SJSA1 (cell line): ENCODE results near the gene ABI2. TPM values are rescaled to one million over a fixed set of nuclear protein-coding genes. Genes with fewer than 3 reads are reported as not detected.
"Not testable (repeated sequence)": the region's sequence is repeated elsewhere in the genome, so short reads cannot be mapped to it uniquely, and the experiment has no call there.

Experiments used
- DNase-seq, 2 experiments: peaks; one replicate each; pipeline ENCODE4 v3.0.0-alpha.2; 2015 to 2020; ENCODE audit warnings: low spot score in 2 of 2, low read depth in 1 of 2
- H3K27ac ChIP-seq: fragments of 250-450 bp; sonication (Bioruptor Pico); 2 replicates; pipeline ENCODE4 v1.5.1; 2020; ENCODE audit warnings: mild to moderate bottlenecking, moderate library complexity
- H3K27me3 ChIP-seq: fragments of 250-450 bp; sonication (Bioruptor Pico); replicated peaks from 2 replicates; pipeline ENCODE4 v1.5.1; 2020; ENCODE audit warnings: mild to moderate bottlenecking, moderate library complexity
- H3K36me3 ChIP-seq: fragments of 250-450 bp; sonication (Bioruptor Pico); 2 replicates; pipeline ENCODE4 v1.5.1; 2020; ENCODE audit warnings: mild to moderate bottlenecking
- H3K4me1 ChIP-seq: fragments of 250-450 bp; sonication (Bioruptor Pico); replicated peaks from 2 replicates; pipeline ENCODE4 v1.6.1; 2021; ENCODE audit warnings: mild to moderate bottlenecking
- H3K4me3 ChIP-seq: fragments of 250-450 bp; sonication (Bioruptor Pico); 2 replicates; pipeline ENCODE4 v1.5.1; 2020; ENCODE audit warnings: mild to moderate bottlenecking
- H3K9me3 ChIP-seq: fragments of 250-450 bp; sonication (Bioruptor Pico); replicated peaks from 2 replicates; pipeline ENCODE4 v1.5.1; 2020; ENCODE audit warnings: mild to moderate bottlenecking
- total RNA-seq: library from RNA; depleted of rRNA; stranded (reverse); fragments of >200 nt; shearing (Covaris generic); gene quantifications from 2 replicates; pipeline ENCODE4 v1.2.3, GENCODE V29; 2014

Gene ABI2
- total RNA-seq, 1 experiment from 2014 or later, result 54.8 TPM

DNA sequence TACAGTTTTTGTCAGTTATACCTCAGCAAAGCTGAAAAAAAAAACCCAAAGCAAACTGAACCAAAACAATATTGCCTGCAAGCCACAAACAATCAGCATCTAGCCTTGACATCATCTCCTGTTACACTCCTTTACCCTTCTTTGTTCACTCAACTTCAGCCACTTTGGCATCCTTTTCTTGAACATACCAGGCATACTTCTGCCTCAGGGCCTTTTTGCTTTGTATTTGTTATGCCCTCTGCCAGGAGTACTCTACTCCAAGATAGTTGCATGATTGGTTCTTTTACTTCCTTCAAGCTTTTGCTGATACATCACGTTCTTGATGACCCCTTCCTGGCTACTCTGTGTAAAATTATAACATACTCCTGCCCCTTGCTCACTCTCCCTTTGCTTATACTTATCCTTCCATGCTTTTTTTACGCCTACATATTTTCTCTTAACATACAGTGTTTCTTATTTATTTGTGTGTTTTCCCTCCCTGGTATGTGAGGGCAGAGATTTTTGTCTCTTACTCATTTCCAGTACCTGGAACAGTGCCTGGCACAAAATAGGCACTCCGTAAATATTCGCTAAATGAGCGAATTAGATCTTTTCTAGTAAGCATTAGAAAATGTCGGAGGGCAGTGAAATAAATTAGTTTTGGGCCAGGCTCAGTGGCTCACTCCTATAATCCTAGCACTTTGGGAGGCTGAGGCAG is 12.7 kb downstream of the ABI2 start:
- Histone ChIP-seq H3K4me3 (no peak overlapping the region; the same call in 1 of the 2 replicates), H3K4me1 (peaks cover 34% of the 10 kb centered on the region), H3K27me3 (no peaks in the 10 kb centered on the region), H3K36me3 (peaks cover 30% of the 10 kb centered on the region), H3K9me3 (no peaks in the 10 kb centered on the region), H3K27ac (peak overlapping the region; percentile 93)
- peak; percentile 81 to 91 for DNase-seq

GRCh38 chr2:203341741-203342310 is 13.6 kb downstream of the ABI2 start:
- Histone ChIP-seq H3K9me3 (no peaks in the 10 kb centered on the region), H3K4me3 (no peak overlapping the region), H3K36me3 (peaks cover 27% of the 10 kb centered on the region), H3K4me1 (peaks cover 30% of the 10 kb centered on the region), H3K27ac (peak overlapping the region; percentile 93), H3K27me3 (no peaks in the 10 kb centered on the region)
- peak in 1 of 2 experiments; percentile 32 for DNase-seq

DNA sequence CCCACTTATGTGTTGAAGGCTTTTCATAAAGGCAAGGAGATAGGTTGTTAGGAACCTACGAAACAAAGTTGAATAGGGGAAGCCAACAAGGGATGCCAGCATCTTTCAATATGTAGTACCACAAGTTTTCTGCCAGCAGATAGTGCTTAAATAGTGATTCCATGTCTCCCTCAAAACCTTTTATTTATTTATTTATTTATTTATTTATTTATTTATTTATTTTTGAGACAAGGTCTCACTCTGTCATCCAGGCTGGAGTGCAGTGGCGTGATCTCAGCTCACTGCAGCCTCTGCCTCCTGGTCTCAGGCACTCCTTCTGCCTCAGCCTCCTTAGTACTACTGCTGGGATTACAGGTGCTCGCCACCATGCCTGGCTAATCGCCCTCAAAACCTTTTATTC is 14.2 kb downstream of the ABI2 start:
- not testable (repeated sequence) for DNase-seq, H3K27ac ChIP-seq, H3K4me3 ChIP-seq, H3K9me3 ChIP-seq, H3K27me3 ChIP-seq
- H3K36me3 ChIP-seq, result peaks cover 26% of the 10 kb centered on the region
- peaks cover 28% of the 10 kb centered on the region for H3K4me1 ChIP-seq

- H3K9me3 ChIP-seq, result no peaks in the 10 kb centered on the region
- H3K4me3 ChIP-seq, result no peak overlapping the region
- DNase-seq, result no peak
- no peaks in the 10 kb centered on the region for H3K27me3 ChIP-seq
- peaks cover 27% of the 10 kb centered on the region for H3K36me3 ChIP-seq
- no peak overlapping the region for H3K27ac ChIP-seq
- peaks cover 26% of the 10 kb centered on the region for H3K4me1 ChIP-seq
Observed at GRCh38 chr2:203344667-203345066, 16.5 kb downstream of the ABI2 start.

GRCh38 chr2:203346612-203347011 is 18.4 kb downstream of the ABI2 start:
- no peak for DNase-seq
- Histone ChIP-seq H3K9me3 (no peaks in the 10 kb centered on the region), H3K4me3 (no peak overlapping the region), H3K4me1 (peaks cover 7% of the 10 kb centered on the region), H3K27me3 (no peaks in the 10 kb centered on the region), H3K36me3 (peaks cover 23% of the 10 kb centered on the region), H3K27ac (no peak overlapping the region)

- no peak overlapping the region for H3K27ac ChIP-seq
- DNase-seq, result no peak
- H3K4me1 ChIP-seq, result no peaks in the 10 kb centered on the region
- H3K27me3 ChIP-seq, result no peaks in the 10 kb centered on the region
- no peak overlapping the region for H3K4me3 ChIP-seq
- H3K36me3 ChIP-seq, result peaks cover 25% of the 10 kb centered on the region
- H3K9me3 ChIP-seq, result no peaks in the 10 kb centered on the region
Observed at GRCh38 chr2:203347375-203347774, 19.2 kb downstream of the ABI2 start.

DNA sequence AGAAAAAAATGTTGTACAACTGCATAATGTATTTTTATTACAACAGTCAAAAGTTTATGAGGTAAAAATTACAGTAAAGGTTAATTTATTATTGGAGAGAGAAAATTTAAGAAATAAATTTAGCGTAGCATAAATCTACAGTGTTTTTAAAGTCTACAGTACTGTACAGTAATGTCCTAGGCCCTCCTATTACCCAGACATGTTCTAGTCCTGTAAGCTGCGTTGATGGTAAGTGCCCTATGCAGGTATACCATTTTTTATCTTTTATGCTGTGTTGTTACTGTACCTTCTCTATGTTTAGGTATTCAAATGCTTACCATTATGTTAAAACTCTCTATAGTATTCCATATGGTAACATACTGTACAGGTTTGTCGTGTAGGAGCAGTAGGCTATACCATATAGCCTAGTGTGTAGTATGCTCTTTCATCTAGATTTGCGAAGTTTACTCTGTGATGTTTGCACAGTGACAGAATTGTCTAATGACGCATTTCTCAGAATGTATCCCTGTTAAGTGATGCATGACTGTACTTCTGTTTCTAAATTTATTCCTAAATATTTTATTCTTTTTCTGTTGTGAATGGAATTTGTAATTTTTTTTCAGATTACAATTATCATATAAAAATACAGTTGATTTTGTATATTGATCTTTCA is 24.5 kb downstream of the ABI2 start:
- H3K4me3 ChIP-seq, result no peak overlapping the region
- no peaks in the 10 kb centered on the region for H3K27me3 ChIP-seq
- no peaks in the 10 kb centered on the region for H3K9me3 ChIP-seq
- H3K27ac ChIP-seq, result no peak overlapping the region
- H3K4me1 ChIP-seq, result no peaks in the 10 kb centered on the region; the same call in 1 of the 2 replicates
- H3K36me3 ChIP-seq, result peaks cover 14% of the 10 kb centered on the region
- no peak for DNase-seq

DNA sequence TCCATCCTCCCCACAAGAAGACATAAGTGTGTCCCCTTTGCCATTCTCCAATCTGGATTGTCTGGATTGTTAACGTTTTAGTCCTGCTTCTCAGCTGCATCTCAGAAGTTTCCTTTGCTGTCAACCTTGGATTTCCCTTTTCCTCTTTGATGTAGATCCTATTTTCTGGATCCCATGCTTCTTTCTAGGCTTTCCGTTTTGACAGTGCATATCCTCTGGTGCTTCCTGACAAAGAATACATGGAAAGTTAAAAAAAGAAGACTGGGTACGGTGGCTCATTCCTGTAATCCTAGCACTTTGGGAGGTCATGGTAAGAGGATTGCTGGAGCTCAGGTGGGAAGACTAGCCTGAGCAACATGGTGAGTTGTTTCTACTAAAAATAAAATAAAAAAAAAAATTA is 26.8 kb downstream of the ABI2 start:
- no peak overlapping the region for H3K4me3 ChIP-seq
- H3K4me1 ChIP-seq, result no peaks in the 10 kb centered on the region; the same call in 1 of the 2 replicates
- no peak overlapping the region for H3K27ac ChIP-seq
- H3K27me3 ChIP-seq, result no peaks in the 10 kb centered on the region
- DNase-seq, result no peak
- H3K36me3 ChIP-seq, result peaks cover 18% of the 10 kb centered on the region
- no peaks in the 10 kb centered on the region for H3K9me3 ChIP-seq

DNA sequence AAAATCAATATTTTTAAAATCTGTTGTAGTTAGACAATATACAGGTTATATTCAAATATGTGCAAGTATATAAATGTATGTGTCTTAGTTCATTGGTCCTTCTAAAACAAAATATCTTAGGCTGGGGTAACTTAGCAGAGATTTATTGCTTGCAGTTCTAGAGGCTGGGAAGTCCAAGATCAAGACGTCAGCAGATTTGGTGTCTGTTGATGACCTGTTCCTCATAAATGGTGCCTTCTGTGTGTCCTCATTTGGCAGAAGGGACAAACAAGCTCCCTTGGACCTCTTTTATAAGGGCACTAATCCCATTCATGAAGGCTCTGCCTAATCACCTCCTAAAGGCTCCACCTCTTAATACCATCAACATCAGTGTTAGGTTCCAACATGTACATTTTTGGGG is 31.3 kb downstream of the ABI2 start:
- H3K9me3 ChIP-seq, result no peaks in the 10 kb centered on the region
- H3K27me3 ChIP-seq, result no peaks in the 10 kb centered on the region
- no peak for DNase-seq
- H3K4me1 ChIP-seq, result no peaks in the 10 kb centered on the region
- no peak overlapping the region for H3K4me3 ChIP-seq
- H3K27ac ChIP-seq, result no peak overlapping the region
- peaks cover 6% of the 10 kb centered on the region for H3K36me3 ChIP-seq

GRCh38 chr2:203360833-203361430 is 32.7 kb downstream of the ABI2 start:
- H3K27ac ChIP-seq, result no peak overlapping the region
- no peaks in the 10 kb centered on the region for H3K27me3 ChIP-seq
- no peaks in the 10 kb centered on the region for H3K4me1 ChIP-seq
- no peak overlapping the region for H3K4me3 ChIP-seq
- no peak for DNase-seq
- H3K36me3 ChIP-seq, result peaks cover 6% of the 10 kb centered on the region
- H3K9me3 ChIP-seq, result no peaks in the 10 kb centered on the region

- peaks cover 6% of the 10 kb centered on the region; the same call in 1 of the 2 replicates for H3K36me3 ChIP-seq
- no peak overlapping the region for H3K27ac ChIP-seq
- no peaks in the 10 kb centered on the region for H3K9me3 ChIP-seq
- no peaks in the 10 kb centered on the region for H3K27me3 ChIP-seq
- no peak overlapping the region for H3K4me3 ChIP-seq
- H3K4me1 ChIP-seq, result no peaks in the 10 kb centered on the region
- DNase-seq, result no peak
Observed at GRCh38 chr2:203361495-203361894, 33.3 kb downstream of the ABI2 start.

DNA sequence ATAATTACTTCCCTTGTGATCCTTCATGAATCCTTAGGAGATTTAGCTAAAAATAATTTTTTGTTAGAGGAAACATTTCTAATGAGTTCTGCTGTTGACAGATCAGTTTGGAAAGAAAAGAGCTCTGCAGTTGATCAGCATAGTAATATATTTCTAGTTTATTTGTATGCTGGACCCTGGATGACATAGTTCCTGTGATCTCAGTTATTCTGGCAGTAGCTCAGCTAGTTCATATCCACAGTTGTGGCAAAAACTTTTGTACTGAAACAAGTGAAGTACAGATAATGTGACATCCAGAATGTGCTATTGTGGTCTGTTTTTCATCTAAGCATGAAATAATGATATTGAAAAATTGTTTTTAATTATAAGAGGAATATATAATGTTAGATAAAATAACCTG is 33.7 kb downstream of the ABI2 start:
- DNase-seq, result no peak
- no peak overlapping the region for H3K27ac ChIP-seq
- peaks cover 6% of the 10 kb centered on the region; the same call in 1 of the 2 replicates for H3K36me3 ChIP-seq

GRCh38 chr2:203366639-203367466 is 38.7 kb downstream of the ABI2 start:
- H3K27ac ChIP-seq, result no peak overlapping the region
- H3K4me1 ChIP-seq, result no peaks in the 10 kb centered on the region
- H3K9me3 ChIP-seq, result no peaks in the 10 kb centered on the region
- no peaks in the 10 kb centered on the region for H3K27me3 ChIP-seq
- H3K36me3 ChIP-seq, result 0 out of 2 replicates have a peak, but pooled peaks cover 19% of the 10 kb centered on the region
- no peak overlapping the region for H3K4me3 ChIP-seq
- DNase-seq, result no peak

More for the DNA sequence above, 33.7 kb downstream of the ABI2 start:
- H3K4me3 ChIP-seq, result no peak overlapping the region
- H3K4me1 ChIP-seq, result no peaks in the 10 kb centered on the region
- no peaks in the 10 kb centered on the region for H3K27me3 ChIP-seq
- no peaks in the 10 kb centered on the region for H3K9me3 ChIP-seq
